LoVo (cell line): Measurements from ENCODE around the gene SLC23A1.
"Not testable (repeated sequence)": the region's sequence is repeated elsewhere in the genome, so short reads cannot be mapped to it uniquely, and the experiment has no call there.

ENCODE experiments used
- DNase-seq: peaks from one replicate; pipeline ENCODE4 v3.0.0-alpha.2; 2016; ENCODE audit warnings: low spot score

The SLC23A1 gene

DNA sequence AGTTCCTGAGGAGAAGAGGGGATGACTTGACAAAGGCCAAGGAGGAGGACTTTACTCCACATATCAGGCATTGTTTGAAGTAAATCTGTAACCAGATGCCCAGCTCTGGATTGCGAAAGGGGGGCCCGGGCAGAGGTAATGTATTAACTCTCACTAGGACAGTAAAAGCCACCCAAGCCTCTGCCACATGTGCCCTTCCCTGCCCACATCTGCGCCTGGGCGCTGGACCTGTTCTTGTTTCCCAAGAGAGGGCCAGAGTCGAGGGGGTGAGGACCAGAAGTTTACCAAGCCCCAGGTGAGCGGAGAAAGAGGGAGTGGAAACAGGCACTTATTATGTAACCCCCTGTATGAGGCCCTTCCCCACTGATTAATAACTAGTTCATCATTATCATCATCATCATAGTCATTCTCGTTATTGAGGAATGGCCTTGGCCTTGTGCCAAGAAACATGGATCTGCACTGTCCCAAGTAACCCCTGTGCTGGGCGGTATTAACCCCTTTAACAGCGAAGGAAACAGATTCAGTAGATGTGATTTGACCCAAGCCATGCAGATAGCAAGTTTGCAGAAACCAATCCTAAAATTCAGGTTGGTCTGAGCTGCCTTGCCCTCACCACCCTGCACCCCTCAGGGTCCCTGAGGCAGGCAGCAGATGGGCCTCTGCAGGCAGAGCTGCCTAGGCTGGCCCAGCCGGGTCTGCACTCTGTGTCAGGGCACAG is at the start of gene SLC23A1:
TSS of gene SLC23A1 (minus strand) at position 23 of the 718 bp plus-strand sequence. CDS start 44 bp downstream, outside the sequence.
- peak; percentile 39 for DNase-seq

DNA sequence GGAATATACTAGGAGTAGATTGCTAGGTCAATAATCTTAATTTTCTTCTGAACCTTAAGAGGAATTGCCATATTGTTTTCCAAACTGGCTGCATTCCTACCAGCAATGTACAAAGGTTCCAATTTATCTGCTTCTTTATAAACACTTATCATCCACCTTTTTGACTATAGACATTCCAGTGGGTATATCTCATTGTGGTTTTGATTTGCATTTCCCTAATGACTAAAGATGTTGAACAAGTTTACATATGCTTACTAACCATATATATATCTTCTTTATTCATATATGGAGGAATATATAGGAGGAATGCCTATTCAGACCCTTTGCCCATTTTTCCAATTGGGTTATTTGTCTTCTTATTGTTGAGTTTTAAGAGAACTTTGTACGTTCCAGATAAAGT is 48.6 kb upstream of the SLC23A1 start:
- no peak for DNase-seq

DNA sequence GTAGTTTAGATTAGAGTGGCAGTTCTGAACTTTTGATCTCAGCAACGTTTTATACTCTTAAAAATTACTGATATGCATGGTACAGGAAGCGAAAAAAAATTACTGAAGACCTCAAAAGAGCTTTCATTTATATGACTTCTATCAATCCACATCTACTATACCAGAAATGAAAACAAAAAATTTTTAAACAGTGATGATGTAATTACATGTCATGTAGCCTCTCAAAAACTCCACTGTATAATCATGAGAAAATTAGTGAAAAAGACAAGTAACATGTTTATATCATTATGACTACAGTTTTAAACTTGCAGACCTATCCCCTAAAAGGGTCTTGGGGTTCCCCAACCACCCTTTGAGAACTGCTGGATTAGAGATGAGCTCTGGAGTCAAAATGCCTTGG is 46.9 kb upstream of the SLC23A1 start:
- DNase-seq, result no peak

DNA sequence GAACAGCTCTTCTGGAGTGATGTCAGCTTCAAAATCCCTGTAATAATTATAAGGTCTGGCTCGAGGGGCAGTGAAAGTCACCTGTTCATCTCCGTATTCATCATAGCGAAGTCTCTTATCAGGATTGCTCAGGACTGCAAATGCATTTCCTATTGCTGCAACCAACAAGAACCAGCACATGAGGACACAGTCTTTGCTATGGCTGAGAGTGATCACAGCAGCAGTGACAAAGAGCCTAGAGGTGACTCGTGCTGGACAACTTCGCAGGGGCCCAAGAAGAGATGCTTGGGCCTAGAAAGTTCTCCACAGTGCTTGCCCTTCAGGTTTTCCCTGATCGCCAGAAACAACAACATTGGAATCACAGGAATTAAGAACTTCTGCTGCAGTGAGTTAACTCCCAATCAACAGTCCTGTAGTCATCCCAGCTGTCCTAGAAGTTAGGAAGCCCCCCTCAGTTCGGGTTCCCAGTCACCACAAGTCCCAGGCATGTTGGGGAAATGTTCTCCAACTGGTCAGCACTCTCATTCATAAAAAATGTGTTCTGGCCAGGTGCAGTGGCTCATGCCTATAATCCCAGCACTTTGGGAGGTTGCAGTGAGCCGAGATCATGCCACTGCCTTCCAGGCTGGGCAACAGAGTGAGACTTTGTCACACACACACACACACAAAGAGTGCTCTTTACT is 43.2 kb upstream of the SLC23A1 start:
- no peak for DNase-seq

DNA sequence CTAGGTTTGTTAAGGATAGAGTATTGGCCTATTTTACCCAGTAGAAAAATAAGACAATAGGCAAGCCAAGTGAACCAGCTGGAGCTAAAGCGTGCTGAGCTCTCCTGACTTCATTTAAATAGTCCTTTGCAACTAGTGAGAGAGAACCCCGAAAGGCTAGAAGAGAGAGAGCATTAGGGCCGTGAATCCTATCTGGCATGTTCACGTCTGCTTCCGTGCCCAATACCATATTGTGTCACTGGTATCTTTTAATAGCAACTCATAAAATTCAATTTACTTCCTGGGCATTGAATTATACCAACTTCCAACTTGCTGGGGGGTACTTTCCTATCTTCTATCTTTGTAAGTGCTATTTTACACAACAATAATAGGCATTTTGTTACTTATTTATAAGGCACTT is 42.4 kb upstream of the SLC23A1 start:
- DNase-seq, result no peak

DNA sequence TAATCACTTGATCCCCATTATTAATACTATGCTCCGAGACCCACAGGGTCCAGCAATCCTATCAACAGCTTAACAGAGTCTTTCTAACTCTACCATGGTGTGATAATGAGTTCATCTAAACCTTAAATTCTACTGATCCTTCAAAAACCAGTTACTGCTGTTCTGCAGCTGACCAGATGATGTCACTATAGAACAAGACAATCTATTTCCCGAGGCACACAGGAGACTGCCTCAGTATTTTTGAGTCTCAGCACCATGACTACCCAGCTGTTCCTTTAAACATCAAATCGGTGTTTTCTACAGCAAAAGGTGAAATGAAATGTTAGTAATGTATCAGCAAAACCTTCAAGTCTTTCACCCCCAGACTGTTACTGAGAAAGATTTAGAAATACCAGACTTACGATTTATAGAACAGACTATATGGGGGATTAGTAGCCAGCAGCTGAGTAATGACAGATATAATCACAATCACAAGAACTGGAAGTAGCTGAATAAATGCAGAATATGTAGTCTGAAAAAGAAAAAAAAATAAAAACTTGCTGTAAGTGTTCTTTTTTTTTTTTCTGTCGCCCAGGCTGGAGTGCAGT is 39.3 kb upstream of the SLC23A1 start:
- peak; percentile 74 for DNase-seq

DNA sequence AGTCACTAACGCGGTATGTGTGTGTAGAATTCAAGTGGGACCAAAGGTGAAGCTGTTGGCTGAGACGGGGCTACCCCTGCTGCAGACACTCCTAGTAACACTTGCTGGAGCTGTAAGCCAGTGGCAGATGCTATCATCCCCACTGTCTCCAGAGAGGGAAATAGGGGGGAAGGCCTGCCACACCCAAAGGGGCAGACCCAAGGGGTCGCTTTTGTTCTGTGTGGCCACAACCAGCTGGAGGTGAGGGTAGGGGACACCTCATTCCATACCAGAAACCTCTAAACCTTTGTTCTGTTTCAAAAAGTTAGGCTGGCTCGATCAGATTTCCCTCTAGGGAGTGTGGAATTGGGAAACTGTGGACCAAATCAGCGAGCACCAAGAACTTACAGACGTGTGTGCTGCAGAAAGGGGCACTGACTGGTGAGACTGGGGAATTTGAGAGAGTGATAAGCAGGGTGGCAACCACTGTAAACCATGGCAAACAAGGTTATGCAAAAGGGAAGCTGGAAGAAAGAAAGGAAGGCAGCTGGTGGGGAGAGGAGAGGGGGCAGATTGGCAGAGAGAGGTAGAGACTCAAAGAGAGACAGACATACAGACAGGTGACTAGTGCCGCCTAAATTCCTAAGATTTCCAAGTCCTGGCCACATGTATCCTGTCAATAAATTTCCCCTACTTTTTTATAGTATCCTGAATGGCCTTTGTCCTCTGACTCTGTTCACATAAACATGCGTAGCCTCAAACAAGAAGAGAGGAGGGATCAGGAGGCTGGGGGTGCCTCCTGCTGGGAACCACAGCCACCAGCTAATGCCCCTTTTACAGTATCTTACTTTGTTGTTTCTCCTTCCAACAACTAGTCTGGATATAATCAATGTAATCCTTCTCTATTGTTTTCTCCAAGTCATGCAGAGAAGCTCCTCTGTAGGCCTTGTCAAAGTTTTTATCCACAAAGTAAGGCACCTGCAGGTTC is 36.4 kb upstream of the SLC23A1 start:
- DNase-seq, result no peak

DNA sequence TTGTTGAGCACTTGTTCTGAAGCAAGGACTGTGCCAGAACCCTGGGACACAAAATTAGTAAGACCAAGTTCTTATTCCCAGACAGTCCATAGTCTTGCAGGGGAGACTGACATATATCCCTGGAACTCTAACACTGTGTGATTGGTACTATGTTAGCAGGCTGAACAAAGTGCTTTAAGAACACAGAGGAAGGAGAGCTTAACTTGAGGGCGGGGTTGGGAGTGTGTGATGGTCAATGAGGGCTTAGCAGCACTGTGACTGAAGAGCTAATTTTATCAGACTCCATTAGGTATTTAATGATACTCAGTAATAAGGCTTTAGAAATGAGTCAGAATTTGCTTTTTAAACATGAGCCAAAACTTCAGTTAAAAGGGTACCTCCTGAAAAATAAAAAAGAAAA is 35.7 kb upstream of the SLC23A1 start:
- DNase-seq, result no peak

DNA sequence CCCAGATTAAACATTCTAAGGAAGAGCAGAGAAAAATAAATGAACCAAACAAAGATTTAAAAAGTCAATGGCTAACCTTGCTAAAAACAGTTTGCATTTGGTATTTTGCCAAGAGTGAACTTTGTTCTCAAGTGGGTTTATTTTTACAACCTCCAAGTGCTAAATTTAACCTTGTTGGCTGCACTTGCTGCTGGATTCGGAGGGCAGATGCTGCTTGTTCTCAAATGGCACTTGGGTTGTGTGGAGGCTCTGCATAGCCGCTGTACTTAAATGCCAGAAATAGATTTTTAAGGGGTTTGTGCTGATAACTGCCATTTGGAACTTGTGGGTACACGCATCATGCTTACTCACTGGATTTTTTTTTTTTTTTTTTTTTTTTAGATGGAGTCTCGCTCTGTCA is 34.1 kb upstream of the SLC23A1 start:
- DNase-seq, result no peak

DNA sequence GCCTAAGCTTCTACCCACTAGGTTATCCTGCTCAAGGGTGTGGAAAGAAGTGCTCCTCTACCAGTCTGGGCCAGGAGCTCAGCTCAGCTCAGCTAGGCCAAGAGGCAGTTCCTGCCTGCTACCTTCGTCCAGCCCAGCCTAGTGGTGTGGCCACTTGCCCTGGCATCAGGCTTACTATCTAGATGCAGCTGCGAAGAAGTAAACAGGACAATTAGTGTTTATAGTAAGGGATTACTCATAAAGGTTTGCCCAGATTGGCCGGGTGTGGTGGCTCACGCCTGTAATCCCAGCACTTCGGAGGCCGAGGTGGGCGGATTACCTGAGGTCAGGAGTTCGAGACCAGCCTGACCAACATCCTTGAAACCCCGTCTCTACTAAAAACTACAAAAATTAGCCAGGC is 33.6 kb upstream of the SLC23A1 start:
- no peak for DNase-seq

DNA sequence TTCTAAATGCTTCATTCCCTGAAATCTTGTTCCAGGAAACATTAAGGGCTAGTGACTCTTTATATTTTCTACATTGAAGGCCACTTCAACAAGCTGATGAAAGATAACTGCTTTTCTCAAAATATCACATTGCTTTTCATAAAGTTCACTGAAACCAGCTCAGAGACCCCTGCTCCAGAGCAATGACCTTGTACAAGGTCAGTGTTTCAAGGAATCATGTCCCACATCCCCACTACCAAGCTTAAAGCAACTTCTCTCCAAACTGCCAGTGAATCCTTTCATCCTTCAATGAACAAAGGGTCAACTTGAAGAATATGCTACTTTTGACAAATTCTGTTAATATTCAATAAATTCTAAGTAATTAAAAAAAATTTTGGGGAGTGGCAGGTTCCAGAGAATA is 32.8 kb upstream of the SLC23A1 start:
- DNase-seq, result no peak

DNA sequence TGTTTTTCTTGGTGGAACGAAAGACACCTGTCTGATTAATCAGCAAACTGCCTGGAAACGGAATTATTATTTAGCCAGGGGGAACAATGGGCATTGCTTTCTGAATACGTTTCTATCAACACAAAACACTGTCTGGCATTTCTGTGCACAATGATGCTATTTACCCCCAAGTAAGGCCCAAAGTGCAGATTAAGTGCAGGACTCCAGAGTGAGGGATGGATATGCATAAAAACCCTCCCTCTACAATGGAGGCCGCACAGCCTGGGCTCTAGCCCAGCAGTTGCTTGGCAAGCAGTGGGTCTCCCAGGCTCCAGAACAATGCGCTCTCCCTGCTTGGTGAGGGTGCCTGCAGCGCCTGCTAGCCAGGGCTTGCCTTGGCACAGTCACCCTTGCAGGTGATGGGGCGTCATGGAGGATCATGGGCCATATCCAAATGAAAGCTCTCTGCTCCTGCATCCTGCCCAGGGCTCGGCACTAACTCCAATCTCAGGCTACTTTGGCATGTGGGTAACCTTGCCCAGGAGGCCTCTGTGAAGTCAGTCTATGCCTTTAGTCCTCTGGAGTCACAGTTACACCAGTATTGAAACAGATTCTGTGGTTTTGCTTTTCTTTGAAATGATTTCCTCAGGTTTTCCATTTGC is 32.2 kb upstream of the SLC23A1 start:
- no peak for DNase-seq

DNA sequence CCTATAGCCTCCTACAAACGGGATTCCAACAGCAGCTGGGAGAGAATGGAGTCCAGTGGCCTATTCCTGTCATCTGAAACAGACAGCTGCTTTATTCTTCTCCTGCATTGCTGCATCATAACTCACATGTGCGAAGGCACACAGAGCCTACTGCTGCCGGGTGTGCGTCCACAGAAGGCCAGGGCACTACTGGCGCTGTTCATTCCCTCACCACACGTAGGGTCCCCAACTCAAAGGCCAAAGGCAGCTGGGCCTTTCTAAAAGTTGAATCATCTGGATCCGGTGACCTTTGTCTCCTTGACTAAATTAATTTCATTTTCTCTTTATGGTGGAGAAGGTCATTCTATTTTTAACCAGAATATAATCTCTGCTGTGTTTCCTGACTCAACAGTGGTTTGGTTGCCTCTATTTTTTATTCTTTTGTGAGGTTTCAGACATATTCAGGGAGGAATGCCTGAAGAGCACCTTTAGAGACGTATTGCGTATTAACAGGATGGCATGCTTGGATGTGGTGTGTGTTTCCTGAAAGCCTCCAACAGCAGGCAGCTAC is 31.6 kb upstream of the SLC23A1 start:
- DNase-seq, result no peak

DNA sequence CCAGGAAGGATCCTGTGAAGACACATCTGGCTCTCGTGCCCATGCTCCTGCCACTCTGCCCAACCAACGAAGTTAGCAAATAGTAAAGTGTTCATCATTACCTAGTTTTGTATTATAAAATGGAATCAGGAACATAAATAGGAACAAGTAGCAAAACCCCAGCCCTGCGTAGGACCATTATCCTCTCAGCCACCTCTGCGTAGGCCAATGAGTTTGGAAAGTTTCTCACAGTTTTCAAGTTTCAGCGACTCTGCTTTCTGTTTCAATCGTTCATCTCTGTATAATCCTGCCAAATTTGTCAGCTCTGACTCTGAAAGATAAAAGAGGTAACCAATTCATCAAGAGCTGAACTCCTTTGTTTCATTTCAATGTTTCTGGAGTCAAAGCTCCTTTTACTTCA is 30.9 kb upstream of the SLC23A1 start:
- DNase-seq, result no peak

DNA sequence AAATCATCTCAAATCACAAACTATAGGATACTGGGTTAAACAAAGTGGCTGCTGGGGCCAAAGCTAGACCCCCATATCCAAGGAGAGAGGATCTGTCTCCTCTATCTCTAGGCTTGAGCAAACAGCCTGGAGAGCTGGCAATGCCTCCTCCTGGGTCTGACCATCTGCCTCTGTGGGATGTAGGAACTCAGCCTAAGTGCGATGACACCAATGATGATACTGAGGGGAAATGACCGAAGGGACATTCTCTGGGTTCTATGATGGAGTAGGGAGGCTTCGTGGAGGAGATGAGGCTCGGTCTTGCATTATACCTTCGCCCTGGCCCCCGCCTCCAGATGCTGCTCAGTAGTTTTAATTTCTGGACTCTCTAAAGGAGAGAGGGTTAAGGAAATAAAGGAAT is 30.1 kb upstream of the SLC23A1 start:
- no peak for DNase-seq

DNA sequence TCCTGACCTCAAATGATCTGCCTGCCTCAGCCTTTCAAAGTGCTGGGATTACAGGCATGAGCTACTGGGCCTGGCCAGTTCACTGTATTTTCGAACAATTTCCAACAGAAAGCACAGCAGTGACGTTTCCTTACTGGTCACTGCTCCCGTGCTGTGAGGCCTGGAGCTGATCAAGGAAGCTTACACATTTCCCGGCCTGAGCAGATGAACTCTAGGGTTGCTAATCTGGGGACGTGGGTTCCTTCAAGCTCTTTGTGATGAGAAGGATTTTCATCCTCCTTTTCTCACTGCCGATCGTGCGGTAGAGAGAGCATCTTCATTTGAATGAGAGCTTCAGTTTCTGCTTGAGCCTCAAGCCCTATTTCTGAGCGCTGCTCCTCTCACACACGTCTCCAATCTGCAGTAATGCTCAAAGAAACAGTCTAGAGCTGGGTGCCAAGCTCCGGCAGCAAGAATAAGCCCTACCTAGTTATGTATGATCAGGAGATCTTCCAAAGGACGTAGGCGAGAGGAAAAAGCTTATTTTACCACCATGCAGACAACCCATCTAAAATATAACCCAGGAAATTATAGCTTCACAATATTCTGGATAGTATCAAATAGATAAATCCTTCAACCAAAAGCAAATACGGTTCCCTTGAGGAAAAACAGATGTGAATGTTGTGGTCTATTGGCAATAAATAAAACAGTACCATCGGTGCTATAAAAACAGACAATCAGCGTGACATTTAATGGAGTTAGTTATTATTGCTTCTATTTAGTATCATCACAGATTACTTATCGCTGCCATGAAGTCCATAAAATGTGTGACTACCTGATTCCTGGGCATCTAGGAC is 28.1 kb upstream of the SLC23A1 start:
- DNase-seq, result no peak

DNA sequence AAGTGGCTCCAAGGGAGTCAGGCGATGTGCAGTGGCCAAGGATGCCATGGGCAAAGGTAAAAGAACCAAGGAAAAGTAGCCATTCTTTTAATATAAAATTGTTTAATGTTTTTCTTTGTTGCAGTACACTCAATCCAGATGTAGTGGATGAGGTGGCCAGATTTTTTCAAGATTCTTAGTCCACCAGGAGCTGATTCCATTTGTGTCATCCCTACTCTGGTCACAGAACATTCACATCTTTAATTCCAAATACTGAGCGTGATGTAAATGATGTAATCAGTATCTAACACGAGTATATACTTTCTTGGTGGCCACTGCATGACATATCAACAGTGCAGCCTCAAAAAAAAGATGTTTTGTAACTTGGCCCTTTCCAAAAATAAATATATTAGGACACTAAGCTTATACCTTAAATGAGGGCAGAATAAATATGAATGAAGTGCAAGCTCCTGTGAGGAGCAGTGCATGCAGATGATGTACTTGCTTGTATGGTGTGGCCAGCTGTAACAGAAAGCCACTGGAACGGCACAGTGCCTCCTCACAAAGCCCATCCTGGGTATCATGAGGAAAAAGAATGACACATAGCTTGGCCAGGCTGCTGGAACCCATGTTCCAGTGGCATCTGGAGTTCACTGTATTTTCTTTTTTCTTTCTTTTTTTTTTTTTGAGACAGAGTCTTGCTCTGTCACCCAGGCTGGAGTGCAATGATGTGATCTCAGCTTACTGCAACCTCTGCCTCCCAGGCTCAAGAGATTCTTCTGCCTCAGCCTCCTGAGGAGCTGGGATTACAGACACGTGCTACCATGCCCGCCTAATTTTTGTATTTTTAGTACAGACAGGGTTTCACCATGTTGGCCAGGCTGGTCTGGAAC is 27.3 kb upstream of the SLC23A1 start:
- DNase-seq, result no peak

DNA sequence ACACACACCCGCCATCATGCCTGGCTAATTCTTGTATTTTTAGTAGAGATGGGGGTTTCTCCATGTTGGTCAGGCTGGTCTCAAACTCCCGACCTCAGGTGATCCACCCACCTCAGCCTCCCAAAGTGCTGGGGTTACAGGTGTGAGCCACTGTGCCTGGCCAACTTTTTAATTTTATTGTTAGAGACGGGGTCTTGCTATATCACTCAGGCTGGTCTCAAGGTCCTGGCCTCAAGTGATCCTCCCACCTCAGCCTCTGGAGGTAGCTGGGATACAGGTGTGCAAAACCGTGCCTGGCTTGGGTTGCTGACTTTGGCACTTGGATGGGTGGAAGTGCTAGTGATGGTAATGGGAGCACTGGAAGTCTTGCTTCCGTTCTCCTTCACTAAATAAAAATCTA is 26.0 kb upstream of the SLC23A1 start:
- DNase-seq, result not testable (repeated sequence)

DNA sequence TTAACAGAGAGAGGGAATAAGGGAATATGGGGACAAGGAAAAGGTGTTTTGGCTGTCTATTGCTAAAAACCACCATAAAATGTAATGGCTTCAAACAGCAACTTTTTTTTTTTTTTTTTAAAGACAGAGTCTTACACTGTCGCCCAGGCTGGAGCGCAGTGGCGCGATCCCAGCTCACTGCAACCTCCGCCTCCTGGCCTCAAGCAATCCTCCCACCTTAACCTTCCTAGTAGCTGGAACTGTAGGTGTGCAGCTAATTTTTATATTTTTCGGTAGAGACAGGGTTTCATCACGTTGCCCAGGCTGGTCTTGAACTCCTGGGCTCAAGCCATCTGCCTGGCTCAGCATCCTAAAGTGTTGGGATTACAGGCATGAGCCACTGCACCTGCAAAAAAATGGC is 25.1 kb upstream of the SLC23A1 start:
- DNase-seq, result no peak

DNA sequence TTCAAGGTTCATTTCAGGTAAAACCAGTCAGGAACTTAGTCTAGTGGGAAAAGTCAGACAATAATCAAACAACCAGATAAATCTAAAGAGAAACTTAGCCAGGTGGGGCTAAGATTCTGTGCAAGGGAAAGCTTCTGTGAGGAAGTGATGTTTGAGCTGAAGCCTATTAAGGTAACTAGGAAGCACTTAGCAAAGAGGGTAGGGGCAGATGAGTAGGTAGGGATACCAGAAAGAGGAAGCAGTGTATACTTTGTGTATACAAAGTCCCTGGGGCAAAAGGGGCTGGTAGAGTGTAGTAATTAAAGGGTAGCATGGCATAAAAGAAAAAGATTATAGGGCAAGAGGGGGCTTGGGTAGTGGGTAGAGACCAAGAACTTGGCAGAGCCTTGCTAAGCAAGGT is 24.4 kb upstream of the SLC23A1 start:
- DNase-seq, result no peak
